DMS153 treated with DMSO at 0.1 percent for 48 hours (cell line): ENCODE results near the gene WNK4.
"Not testable (repeated sequence)": the region's sequence is repeated elsewhere in the genome, so short reads cannot be mapped to it uniquely, and the experiment has no call there.

Experiments used
- DNase-seq: peaks from one replicate; lab custom pipeline; 2025; ENCODE audit not compliant: unreplicated experiment; lab: John Stamatoyannopoulos, UW

Gene WNK4

GRCh38 chr17:42779936-42780850 lies at the start of gene WNK4:
WNK4 (plus strand) TSS chr17:42780610; CDS start chr17:42780699, 89 bp downstream.
- DNase-seq: no peak

GRCh38 chr17:42740699-42741098 lies 39.7 kb upstream of the WNK4 start:
- DNase-seq: no peak

- not testable (repeated sequence) for DNase-seq
Observed at GRCh38 chr17:42742916-42743315, 37.5 kb upstream of the WNK4 start.

GRCh38 chr17:42743595-42744282 lies 36.7 kb upstream of the WNK4 start:
- DNase-seq: no peak

- peak; percentile 76 for DNase-seq
Observed at GRCh38 chr17:42744283-42744805, 36.1 kb upstream of the WNK4 start.

- DNase-seq: peak; percentile 94
Observed at GRCh38 chr17:42744806-42745617, 35.4 kb upstream of the WNK4 start, which contains the start of gene EZH1. EZH1 (minus strand) TSS chr17:42745040; CDS start chr17:42728941, 16,099 bp downstream.

- no peak for DNase-seq
Observed at GRCh38 chr17:42748202-42748907, 32.1 kb upstream of the WNK4 start.

- no peak for DNase-seq
Observed at GRCh38 chr17:42748908-42749798, 31.3 kb upstream of the WNK4 start.

- DNase-seq: no peak
Observed at GRCh38 chr17:42750739-42751344, 29.6 kb upstream of the WNK4 start.

- DNase-seq: no peak
Observed at GRCh38 chr17:42751628-42752027, 28.8 kb upstream of the WNK4 start.

- DNase-seq: no peak
Observed at GRCh38 chr17:42754782-42755181, 25.6 kb upstream of the WNK4 start.

- no peak for DNase-seq
Observed at GRCh38 chr17:42759982-42760651, 20.3 kb upstream of the WNK4 start.

- DNase-seq: no peak
Observed at GRCh38 chr17:42760652-42761581, 19.5 kb upstream of the WNK4 start, which contains the start of gene RAMP2. RAMP2 (plus strand) TSS chr17:42761227; CDS start chr17:42761262, 35 bp downstream.

- no peak for DNase-seq
Observed at GRCh38 chr17:42761638-42762037, 18.8 kb upstream of the WNK4 start.

GRCh38 chr17:42766124-42766523 lies 14.3 kb upstream of the WNK4 start:
- no peak for DNase-seq

GRCh38 chr17:42767512-42767911 lies 12.9 kb upstream of the WNK4 start:
- no peak for DNase-seq

- not testable (repeated sequence) for DNase-seq
Observed at GRCh38 chr17:42768006-42768405, 12.4 kb upstream of the WNK4 start.
